Measurements from ENCODE around the gene AVPR2. TPM values are rescaled to one million over a fixed set of nuclear protein-coding genes. Genes with fewer than 3 reads are reported as not detected.

The AVPR2 gene
- total and polyA plus RNA-seq, 4 donors: 0.05 TPM; not detected in 3

DNA sequence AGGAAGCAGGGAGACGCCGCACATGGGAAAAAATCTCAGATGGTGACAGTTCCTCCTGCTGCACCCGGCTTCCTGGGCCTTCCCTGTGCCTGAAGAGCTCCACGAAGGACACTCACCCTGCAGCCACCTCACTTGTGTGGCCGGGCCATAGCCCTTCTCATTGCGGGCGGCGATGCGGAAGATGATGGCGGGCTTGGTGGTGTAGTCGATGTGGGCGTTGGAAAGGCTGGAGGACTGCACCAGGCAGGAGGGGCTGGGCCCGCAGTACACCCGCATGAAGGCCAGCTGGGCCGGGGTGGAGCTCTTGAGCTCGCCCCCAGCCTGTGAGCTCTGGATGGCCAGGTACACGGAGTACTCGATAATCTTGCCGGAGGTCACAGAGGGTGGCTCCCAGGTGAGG is 45.7 kb downstream of the AVPR2 start (continued):
- no peak for TF ChIP-seq TAF1 (conservative IDR thresholded peaks at IDR 0.05)

DNA sequence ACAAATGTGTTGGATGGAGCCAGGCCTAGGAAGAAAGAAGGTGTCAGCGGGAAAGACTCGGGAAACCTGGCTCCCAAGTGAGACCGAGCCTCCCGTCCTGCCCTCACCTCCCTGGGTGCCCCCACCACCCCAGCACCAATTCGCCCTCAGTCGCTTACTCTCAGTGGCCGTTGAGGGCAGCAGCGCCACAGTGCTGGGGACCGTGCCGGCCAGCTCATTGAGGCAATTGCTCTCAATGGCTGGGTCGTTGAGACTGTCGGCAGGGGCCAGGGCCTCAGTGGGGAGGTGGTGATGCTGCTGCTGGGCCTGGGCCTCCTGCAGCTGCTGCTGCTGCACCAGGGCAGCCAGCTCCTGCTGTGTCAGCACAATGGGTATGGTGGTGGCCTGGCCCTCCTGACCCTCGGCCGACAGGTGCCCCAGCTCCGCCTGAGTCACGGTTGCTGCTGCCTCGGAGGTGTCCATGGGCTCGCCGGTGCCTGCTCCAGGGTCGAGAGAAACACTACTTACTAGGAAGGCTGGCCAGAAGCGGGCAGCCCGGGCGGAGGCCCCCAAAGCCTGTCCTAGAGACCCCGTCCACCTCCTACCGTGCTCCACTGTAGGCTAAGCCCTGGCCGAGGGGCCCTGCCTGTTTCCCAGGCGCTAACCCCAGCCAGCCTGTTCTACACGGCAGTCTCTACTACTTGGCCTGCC is 47.4 kb downstream of the AVPR2 start:
- no peak for DNase-seq (ENCODE audit: low spot score)
- 97% methylated on average over 28 of the region's 28 CpGs for WGBS
- Histone ChIP-seq H3K4me1 (ENCODE audit: control insufficient read depth in 4 of 4, insufficient read depth in 4 of 4, low read length in 3 of 4) (peaks cover 0 to 5% (median 0%) of the 10 kb centered on the region in 4 donors), H3K4me3 (ENCODE audit: low read depth in 1 of 3, low read length in 3 of 3) (no peak overlapping the region), H3K36me3 (ENCODE audit: control insufficient read depth in 4 of 4, insufficient read depth in 3 of 4, low read depth in 1 of 4, low read length in 3 of 4) (peaks cover 6 to 70% (median 22%) of the 10 kb centered on the region in 4 donors), H3K27ac (ENCODE audit: low read depth in 1 of 2, low read length in 2 of 2) (no peak overlapping the region), H3K27me3 (ENCODE audit: control insufficient read depth in 4 of 4, insufficient read depth in 4 of 4, low read length in 3 of 4) (no peaks in the 10 kb centered on the region), H3K9ac (ENCODE audit: low read depth in 1 of 2, low read length in 2 of 2) (no peak overlapping the region), H3K9me3 (ENCODE audit: control insufficient read depth in 4 of 4, low read length in 3 of 4) (no peaks in the 10 kb centered on the region)
- TF ChIP-seq, protein P1, sequence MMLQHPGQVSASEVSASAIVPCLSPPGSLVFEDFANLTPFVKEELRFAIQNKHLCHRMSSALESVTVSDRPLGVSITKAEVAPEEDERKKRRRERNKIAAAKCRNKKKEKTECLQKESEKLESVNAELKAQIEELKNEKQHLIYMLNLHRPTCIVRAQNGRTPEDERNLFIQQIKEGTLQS (IDR thresholded peaks at IDR 0.05): no peak
- TF ChIP-seq JUND (IDR thresholded peaks at IDR 0.05) (no peak), FOXA1 (IDR thresholded peaks at IDR 0.05) (no peak), YY1 (IDR thresholded peaks at IDR 0.05) (no peak)

DNA sequence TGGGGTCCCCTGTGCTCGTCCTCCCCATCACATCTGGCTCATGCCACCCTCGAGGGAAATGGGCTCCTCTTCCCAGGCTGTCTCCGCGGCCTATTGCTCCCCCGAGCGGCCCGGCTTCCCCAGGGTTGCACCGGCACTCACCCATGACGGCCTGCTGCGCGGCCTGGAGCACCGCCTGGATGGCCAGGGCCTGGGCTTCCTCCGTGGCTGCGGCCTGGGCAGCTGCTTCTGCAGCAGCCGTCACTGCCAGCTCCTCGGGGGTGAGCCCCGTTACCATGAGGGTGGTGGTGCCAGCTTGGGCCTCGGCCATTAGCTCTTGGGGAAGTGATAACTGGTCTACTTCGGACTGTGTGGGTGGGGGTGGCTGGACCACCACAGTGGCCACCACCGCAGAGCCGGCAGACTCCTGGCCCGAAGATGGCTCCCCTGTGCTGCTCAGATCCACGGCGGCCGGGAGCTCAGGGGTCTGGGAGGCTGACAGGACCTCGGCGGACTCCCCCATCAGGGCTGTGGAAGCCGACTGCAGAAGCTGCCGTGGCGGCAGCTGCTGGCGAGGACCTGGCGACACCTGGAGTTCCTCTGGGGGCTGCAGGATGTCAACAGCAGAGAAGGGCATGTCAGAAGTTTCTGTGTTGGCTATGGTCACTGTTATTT is 48.0 kb downstream of the AVPR2 start:
- peaks cover 0 to 5% (median 0%) of the 10 kb centered on the region in 4 donors for H3K4me1 ChIP-seq (ENCODE audit: control insufficient read depth in 4 of 4, insufficient read depth in 4 of 4, low read length in 3 of 4)
- DNase-seq (ENCODE audit: low spot score): no peak
- H3K9me3 ChIP-seq (ENCODE audit: control insufficient read depth in 4 of 4, low read length in 3 of 4): no peaks in the 10 kb centered on the region
- peaks cover 11 to 77% (median 25%) of the 10 kb centered on the region in 4 donors for H3K36me3 ChIP-seq (ENCODE audit: control insufficient read depth in 4 of 4, insufficient read depth in 3 of 4, low read depth in 1 of 4, low read length in 3 of 4)
- H3K9ac ChIP-seq (ENCODE audit: low read depth in 1 of 2, low read length in 2 of 2): no peak overlapping the region
- H3K27ac ChIP-seq (ENCODE audit: low read depth in 1 of 2, low read length in 2 of 2): no peak overlapping the region
- H3K4me3 ChIP-seq (ENCODE audit: low read depth in 1 of 3, low read length in 3 of 3): no peak overlapping the region
- 96% methylated on average over 32 of the region's 32 CpGs for WGBS
- TF ChIP-seq, protein P2, sequence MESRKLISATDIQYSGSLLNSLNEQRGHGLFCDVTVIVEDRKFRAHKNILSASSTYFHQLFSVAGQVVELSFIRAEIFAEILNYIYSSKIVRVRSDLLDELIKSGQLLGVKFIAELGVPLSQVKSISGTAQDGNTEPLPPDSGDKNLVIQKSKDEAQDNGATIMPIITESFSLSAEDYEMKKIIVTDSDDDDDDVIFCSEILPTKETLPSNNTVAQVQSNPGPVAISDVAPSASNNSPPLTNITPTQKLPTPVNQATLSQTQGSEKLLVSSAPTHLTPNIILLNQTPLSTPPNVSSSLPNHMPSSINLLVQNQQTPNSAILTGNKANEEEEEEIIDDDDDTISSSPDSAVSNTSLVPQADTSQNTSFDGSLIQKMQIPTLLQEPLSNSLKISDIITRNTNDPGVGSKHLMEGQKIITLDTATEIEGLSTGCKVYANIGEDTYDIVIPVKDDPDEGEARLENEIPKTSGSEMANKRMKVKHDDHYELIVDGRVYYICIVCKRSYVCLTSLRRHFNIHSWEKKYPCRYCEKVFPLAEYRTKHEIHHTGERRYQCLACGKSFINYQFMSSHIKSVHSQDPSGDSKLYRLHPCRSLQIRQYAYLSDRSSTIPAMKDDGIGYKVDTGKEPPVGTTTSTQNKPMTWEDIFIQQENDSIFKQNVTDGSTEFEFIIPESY (IDR thresholded peaks at IDR 0.05): no peak
- no peak for TF ChIP-seq NR2F2 (IDR thresholded peaks at IDR 0.05)
- no peak for TF ChIP-seq TAF1 (conservative IDR thresholded peaks at IDR 0.05)
- TF ChIP-seq YY1 (IDR thresholded peaks at IDR 0.05): no peak
- no peak for TF ChIP-seq RXRA (IDR thresholded peaks at IDR 0.05)
- no peak for TF ChIP-seq EGR1 (IDR thresholded peaks at IDR 0.05; ENCODE audit: low read depth in 2 of 2)
- TF ChIP-seq, protein P3, sequence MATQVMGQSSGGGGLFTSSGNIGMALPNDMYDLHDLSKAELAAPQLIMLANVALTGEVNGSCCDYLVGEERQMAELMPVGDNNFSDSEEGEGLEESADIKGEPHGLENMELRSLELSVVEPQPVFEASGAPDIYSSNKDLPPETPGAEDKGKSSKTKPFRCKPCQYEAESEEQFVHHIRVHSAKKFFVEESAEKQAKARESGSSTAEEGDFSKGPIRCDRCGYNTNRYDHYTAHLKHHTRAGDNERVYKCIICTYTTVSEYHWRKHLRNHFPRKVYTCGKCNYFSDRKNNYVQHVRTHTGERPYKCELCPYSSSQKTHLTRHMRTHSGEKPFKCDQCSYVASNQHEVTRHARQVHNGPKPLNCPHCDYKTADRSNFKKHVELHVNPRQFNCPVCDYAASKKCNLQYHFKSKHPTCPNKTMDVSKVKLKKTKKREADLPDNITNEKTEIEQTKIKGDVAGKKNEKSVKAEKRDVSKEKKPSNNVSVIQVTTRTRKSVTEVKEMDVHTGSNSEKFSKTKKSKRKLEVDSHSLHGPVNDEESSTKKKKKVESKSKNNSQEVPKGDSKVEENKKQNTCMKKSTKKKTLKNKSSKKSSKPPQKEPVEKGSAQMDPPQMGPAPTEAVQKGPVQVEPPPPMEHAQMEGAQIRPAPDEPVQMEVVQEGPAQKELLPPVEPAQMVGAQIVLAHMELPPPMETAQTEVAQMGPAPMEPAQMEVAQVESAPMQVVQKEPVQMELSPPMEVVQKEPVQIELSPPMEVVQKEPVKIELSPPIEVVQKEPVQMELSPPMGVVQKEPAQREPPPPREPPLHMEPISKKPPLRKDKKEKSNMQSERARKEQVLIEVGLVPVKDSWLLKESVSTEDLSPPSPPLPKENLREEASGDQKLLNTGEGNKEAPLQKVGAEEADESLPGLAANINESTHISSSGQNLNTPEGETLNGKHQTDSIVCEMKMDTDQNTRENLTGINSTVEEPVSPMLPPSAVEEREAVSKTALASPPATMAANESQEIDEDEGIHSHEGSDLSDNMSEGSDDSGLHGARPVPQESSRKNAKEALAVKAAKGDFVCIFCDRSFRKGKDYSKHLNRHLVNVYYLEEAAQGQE (IDR thresholded peaks at IDR 0.05): no peak
- TF ChIP-seq, protein P1 (IDR thresholded peaks at IDR 0.05): no peak
- H3K27me3 ChIP-seq (ENCODE audit: control insufficient read depth in 4 of 4, insufficient read depth in 4 of 4, low read length in 3 of 4): no peaks in the 10 kb centered on the region
